Mesothelial cell of epicardium (in vitro differentiated cells): Measurements from ENCODE around the gene CAMTA1. TPM values are rescaled to one million over a fixed set of nuclear protein-coding genes. Genes with fewer than 3 reads are reported as not detected.

Source experiments
- DNase-seq, 2 experiments: peaks; one replicate each; pipeline ENCODE4 v3.0.0; 2021; ENCODE audit warnings: low spot score in 2 of 2; ENCODE audit not compliant: unreplicated experiment in 2 of 2
- H3K27ac Mint-ChIP-seq: 2 replicates; pipeline ENCODE4 v1.8.0; 2021; ENCODE audit warnings: mixed read lengths
- H3K27me3 Mint-ChIP-seq: 2 replicates; pipeline ENCODE4 v1.8.0; 2021; ENCODE audit warnings: low read depth, mixed read lengths
- H3K36me3 Mint-ChIP-seq: 2 replicates; pipeline ENCODE4 v1.8.0; 2021; ENCODE audit warnings: mixed read lengths
- H3K4me1 Mint-ChIP-seq: 2 replicates; pipeline ENCODE4 v1.8.0; 2021; ENCODE audit warnings: mixed read lengths
- H3K4me3 Mint-ChIP-seq: 2 replicates; pipeline ENCODE4 v1.8.0; 2021; ENCODE audit warnings: mild to moderate bottlenecking, moderate library complexity, mixed read lengths
- H3K9me3 Mint-ChIP-seq: 2 replicates; pipeline ENCODE4 v1.8.0; 2021; ENCODE audit warnings: mixed read lengths
- CTCF ChIP-seq: fragments of 200-600 bp; sonication (generic); IDR thresholded peaks from one replicate; pipeline ENCODE4 v1.5.0; 2021; ENCODE audit warnings: antibody characterized with exemption; ENCODE audit not compliant: unreplicated experiment
- total RNA-seq: library from RNA; stranded (reverse); gene quantifications from 3 replicates; pipeline ENCODE4 v1.2.1, GENCODE V29; 2021

CAMTA1 gene
- total RNA-seq, 1 donor from 2014 or later: 70.4 TPM

DNA sequence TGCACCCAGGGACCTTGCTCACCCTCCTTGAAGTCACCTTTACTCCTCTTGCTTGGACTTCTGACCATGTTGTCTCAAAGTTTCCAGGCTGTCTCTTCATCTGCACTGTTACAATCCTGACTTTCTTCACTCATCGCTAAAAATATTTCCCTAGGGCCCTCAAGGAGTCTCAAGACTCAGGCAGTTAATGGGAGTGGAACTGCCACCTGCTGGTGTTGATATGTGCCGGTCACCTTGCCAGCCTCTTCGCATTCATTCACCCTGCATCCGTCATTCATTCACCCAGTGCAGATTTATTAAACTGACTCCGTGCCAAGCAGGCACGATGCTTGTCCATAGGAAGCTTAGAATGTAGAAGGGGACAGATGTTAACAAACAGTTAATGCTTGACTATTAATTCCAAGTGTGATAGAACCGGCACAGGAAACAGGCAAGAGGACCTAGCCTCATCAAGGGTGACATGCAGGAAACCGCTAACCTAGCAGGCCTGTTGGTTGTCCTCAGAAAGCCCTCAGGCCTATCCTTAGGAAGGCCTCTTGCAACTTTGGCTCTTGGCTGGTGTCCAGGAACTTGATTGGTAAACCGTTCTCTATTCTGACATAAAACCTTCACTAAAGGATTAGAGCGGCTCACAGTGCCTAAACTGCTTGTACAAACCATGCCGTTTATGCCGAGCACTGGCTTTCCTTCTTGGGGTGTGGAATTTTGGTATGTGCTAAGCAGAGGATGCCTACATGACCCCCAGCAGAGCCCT is 342.2 kb downstream of the CAMTA1 start:
- no peaks in the 10 kb centered on the region for H3K36me3 Mint-ChIP-seq
- no peak overlapping the region for H3K4me3 Mint-ChIP-seq
- H3K9me3 Mint-ChIP-seq: peaks cover 7% of the 10 kb centered on the region
- TF ChIP-seq CTCF: no peak
- peaks cover 19% of the 10 kb centered on the region for H3K27me3 Mint-ChIP-seq
- H3K4me1 Mint-ChIP-seq: no peaks in the 10 kb centered on the region
- no peak for DNase-seq
- H3K27ac Mint-ChIP-seq: no peak overlapping the region

DNA sequence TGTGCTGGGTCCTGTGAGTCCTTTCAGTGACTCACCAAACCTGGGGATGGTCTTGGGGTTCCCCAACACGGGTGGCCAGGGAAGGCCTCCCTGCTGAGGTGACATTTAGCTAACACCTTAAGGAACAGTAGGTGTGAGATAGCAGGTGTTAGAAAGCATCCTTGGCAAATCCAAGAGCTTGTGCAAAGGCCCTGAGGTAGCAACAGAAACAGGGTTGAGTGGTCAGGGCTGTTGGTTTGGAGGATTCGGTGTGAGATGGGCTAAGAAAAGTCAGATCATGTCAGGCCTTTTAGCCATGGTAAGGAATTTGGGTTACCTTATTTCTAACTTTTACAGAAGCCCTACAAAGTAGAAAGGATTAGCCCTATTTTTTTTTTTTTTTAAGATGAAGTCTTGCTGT is 343.0 kb downstream of the CAMTA1 start:
- Mint-ChIP-seq H3K4me1 (no peaks in the 10 kb centered on the region), H3K36me3 (no peaks in the 10 kb centered on the region), H3K4me3 (no peak overlapping the region), H3K9me3 (peaks cover 7% of the 10 kb centered on the region), H3K27ac (no peak overlapping the region), H3K27me3 (peaks cover 13% of the 10 kb centered on the region)
- no peak for TF ChIP-seq CTCF
- no peak for DNase-seq

GRCh38 chr1:7130127-7130526 is 344.9 kb downstream of the CAMTA1 start:
- Mint-ChIP-seq H3K27me3 (peaks cover 19% of the 10 kb centered on the region), H3K27ac (no peak overlapping the region), H3K4me3 (no peak overlapping the region), H3K36me3 (no peaks in the 10 kb centered on the region), H3K4me1 (no peaks in the 10 kb centered on the region), H3K9me3 (peaks cover 10% of the 10 kb centered on the region)
- TF ChIP-seq CTCF: no peak
- no peak for DNase-seq

GRCh38 chr1:7135493-7135892 is 350.2 kb downstream of the CAMTA1 start:
- Mint-ChIP-seq H3K9me3 (peaks cover 6% of the 10 kb centered on the region), H3K4me1 (no peaks in the 10 kb centered on the region), H3K27me3 (peaks cover 38% of the 10 kb centered on the region), H3K4me3 (no peak overlapping the region), H3K27ac (no peak overlapping the region), H3K36me3 (no peaks in the 10 kb centered on the region)
- TF ChIP-seq CTCF: no peak
- no peak for DNase-seq

GRCh38 chr1:7136166-7136953 is 351.1 kb downstream of the CAMTA1 start:
- Mint-ChIP-seq H3K27ac (no peak overlapping the region), H3K9me3 (peaks cover 3% of the 10 kb centered on the region), H3K4me1 (no peaks in the 10 kb centered on the region), H3K36me3 (no peaks in the 10 kb centered on the region), H3K4me3 (no peak overlapping the region), H3K27me3 (peaks cover 36% of the 10 kb centered on the region)
- no peak for TF ChIP-seq CTCF
- no peak for DNase-seq
